ENCODE data around the gene OSGIN1. TPM values are rescaled to one million over a fixed set of nuclear protein-coding genes. Genes with fewer than 3 reads are reported as not detected.
A peak's percentile ranks its signal among the peaks of the same experiment; 100 is the strongest.

The OSGIN1 gene
- total RNA-seq, 1 donor: 6.6 TPM

GRCh38 chr16:83954577-83955016, 1.6 kb downstream of the OSGIN1 start:
- TF ChIP-seq CTCF (IDR thresholded peaks at IDR 0.05; ENCODE audit: insufficient read depth, low read length): peak; percentile 1
- DNase-seq (ENCODE audit: low read depth): peak; percentile 40
- H3K4me3 ChIP-seq (ENCODE audit: low read depth, low read length): peak overlapping the region; percentile 40

- no peak overlapping the region for H3K4me3 ChIP-seq (ENCODE audit: low read depth, low read length)
- peak; percentile 49 for DNase-seq (ENCODE audit: low read depth)
These were observed 2.4 kb downstream of the OSGIN1 start for GRCh38 chr16:83955218-83956130.

DNA sequence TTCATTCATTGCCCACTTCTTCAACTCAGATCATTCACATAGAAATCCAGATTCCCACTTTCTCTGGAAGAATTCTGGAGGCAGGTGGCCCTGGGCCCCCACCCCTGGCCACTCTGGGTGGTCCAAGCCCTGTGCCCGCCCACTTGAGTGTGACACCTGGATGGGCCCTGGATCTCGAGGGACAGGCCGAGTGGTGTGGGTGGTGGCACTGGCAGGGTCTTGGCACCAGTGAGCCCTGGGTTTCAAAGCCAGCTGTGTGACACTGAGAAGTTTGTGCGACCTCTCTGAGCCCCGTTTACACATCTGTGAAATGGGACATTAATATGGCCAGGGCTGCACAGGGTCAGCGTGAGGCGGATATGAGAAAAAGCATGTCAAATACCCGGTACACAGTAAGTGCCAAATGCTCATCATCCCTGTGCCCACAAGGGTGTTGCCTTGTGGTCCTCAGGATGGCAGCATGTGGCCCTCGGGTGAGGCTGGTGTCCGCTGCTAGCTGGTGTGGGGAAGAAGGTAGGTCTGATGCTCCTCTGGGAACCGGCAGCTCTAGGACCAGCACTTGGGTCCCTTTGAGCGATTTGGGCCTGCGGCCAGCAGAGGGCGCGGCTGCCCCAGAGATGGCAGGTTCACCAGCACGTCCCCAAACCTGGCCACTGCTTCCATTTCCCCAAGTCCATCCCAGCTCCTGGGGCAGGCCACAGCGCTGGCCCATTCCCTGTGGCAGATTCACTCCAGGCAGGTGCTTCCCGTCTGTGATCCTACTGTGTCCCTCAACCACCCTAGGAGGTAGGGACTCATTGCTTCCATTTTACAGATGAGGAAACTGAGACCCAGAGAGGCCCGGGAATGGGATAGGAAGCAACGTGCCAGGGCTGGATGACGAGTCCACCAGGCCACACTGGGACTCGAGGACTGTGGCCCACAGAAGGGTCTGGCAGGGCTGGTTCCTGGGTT, 3.6 kb downstream of the OSGIN1 start:
- peak; percentile 70 for DNase-seq (ENCODE audit: low read depth)
- no peak overlapping the region for H3K4me3 ChIP-seq (ENCODE audit: low read depth, low read length)
- peak; percentile 69 for TF ChIP-seq CTCF (IDR thresholded peaks at IDR 0.05; ENCODE audit: insufficient read depth, low read length)

More at GRCh38 chr16:83955218-83956130, 2.4 kb downstream of the OSGIN1 start:
- no peak for TF ChIP-seq CTCF (IDR thresholded peaks at IDR 0.05; ENCODE audit: insufficient read depth, low read length)

- DNase-seq (ENCODE audit: low read depth): no peak
- no peak for TF ChIP-seq CTCF (IDR thresholded peaks at IDR 0.05; ENCODE audit: insufficient read depth, low read length)
- no peak overlapping the region for H3K4me3 ChIP-seq (ENCODE audit: low read depth, low read length)
These were observed 4.3 kb downstream of the OSGIN1 start for GRCh38 chr16:83957296-83957855.

DNA sequence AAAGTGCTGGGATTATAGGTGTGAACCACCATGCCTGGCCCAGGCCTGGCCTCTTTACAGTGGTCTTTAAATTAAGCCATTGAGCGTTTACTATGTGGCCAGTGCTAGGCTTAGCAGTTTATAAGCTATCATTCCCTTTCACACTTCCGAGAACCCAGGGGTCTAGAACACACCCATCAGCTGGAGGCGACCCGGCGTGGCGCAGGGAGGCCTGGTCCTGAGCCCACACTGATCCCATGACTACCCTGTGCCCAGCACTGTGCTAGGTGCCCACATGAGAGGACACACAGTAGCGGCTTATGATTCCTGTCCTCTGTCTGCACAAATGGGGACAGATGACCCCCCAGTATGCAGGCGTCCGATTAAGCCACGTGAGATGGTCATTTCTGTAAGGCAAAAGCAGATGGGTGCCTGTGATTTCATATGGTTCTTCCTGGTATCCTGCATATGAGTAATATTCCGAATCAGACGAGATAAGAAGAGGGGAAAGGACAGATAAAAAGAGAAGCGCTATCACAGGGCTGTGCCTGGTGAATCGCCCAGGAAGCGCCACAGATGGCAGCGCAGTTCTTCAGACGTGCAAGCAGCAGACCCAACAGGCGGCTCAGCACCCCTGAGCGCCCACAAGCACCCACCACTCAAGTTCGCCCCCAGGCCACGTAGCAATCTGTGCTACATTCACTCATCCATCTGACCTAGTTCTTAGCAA, 5.3 kb downstream of the OSGIN1 start:
- no peak for TF ChIP-seq CTCF (IDR thresholded peaks at IDR 0.05; ENCODE audit: insufficient read depth, low read length)
- H3K4me3 ChIP-seq (ENCODE audit: low read depth, low read length): no peak overlapping the region
- DNase-seq (ENCODE audit: low read depth): no peak

Data from fibroblast of the aortic adventitia (primary cell).